HG02870 (cell line): ENCODE data around the gene EGFL7.
"Not testable (repeated sequence)": the region's sequence is repeated elsewhere in the genome, so short reads cannot be mapped to it uniquely, and the experiment has no call there.

Source experiments
- ATAC-seq: cut with Tn5 transposase; IDR thresholded peaks from one replicate; pipeline ENCODE4 v1.9.1; 2021; ENCODE audit warnings: mild to moderate bottlenecking, moderate library complexity; ENCODE audit not compliant: unreplicated experiment

Gene EGFL7

DNA sequence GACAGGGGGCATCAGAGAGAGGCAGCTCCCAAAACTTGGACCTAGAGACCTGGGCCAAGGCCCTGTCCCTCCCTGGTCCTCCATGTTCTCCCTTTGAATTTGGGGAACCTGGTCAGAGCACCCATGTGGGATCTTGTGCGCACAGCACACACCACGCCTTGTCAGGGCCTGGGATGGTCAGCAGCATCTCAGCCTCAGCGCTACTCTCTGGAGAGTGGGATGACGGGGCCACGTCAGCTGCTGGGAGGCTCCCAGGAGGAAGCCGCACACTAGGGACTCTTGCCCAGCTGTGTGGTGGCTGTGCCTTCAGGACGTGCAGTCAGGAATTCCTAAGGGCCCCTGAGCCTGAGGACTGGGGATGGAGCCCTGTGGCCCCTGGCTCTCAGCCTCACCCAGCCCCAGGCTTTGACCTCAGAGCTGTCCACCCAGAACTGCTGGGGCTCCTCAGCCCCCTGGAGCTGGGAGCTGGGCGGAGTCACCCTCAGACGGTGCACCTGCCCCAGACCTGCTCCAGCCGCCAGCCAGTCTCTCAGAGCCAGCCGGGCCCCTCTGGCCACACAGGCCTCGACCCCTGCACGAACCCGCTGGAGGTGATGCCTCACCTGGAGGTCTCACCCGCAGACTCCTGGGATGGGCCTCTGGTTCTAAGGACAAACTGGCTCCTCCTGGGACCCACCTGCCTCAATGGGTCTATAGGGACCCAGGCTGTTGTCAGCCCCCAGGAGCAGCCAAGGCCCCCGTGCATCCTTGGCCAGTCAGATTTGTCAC lies 38.3 kb upstream of the EGFL7 start:
- no peak for ATAC-seq

DNA sequence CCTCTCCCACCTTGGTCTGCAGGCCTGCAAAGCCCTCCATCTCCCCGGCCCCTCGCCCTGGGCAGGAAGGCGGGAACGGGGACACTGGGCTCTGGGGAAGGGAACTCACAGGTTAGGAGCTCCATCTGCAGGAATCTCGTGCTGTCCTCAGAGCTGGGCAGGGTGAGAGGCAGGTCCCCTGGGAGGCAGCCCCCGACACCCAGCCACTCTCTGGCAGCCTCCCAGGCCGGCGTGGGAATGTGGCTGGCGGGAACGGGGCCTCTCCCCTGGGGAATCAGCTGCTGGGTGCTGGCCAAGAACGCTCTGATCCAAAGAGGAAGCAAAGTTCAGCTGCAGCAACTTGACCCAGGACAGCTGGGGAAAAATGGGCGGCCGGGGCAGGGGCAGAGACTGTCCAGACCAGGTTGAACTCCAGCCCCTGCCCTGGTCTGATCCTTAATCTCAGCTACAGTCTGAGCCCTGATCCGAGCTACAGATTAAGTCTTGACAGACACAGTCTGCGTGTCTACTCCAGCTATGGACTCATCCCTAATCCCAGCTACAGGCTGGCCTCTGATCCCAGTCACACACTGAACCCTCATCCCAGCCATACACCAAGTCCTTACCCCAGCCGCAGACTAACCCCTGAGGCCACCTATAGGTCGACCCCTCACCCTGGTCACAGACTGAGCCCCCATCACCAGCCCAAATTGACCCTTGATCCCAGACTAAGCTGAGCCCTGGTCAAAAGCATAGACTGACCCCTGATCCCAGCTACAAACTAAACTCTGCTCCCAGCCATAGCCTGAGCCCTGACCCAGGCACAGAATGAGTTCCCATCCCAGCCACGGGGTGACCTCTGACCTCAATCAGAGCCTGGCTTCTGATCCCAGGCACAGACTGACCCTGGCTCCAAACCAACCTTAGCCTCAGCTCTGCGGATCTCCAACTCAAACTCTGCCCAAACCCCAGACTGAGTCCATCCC lies 37.3 kb upstream of the EGFL7 start:
- ATAC-seq = no peak

DNA sequence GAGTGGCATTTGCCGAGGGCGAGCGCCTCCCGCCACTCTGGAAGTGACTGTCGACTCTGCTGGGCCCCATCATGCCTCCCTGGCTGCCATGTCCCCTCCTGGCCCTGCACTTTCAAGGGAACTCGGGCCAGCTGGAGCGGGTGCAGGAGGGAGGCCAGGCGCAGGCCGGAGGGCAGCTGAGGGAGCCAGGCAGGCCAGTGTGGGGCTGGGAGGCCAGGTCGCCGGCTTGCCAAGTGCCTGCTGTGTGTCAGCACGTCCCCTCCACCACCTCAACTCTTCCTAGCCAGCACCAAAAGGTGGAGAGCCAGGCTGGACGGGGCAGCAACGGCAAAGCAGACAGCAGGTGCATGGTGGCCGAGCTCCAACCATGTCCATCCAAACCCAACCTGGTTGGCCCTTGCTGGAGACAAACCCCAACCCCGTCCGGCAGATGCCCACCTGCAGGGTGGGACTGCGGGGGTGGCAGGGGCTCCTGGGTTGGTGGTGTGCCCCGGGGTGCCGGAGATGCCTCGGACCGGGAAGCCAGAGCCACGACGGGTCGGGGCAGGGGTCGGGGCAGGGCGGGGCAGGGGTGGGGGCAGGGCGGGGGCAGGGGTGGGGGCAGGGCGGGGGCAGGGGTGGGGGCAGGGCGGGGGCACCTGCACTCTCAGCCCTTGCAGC lies 36.5 kb upstream of the EGFL7 start:
- ATAC-seq = no peak

DNA sequence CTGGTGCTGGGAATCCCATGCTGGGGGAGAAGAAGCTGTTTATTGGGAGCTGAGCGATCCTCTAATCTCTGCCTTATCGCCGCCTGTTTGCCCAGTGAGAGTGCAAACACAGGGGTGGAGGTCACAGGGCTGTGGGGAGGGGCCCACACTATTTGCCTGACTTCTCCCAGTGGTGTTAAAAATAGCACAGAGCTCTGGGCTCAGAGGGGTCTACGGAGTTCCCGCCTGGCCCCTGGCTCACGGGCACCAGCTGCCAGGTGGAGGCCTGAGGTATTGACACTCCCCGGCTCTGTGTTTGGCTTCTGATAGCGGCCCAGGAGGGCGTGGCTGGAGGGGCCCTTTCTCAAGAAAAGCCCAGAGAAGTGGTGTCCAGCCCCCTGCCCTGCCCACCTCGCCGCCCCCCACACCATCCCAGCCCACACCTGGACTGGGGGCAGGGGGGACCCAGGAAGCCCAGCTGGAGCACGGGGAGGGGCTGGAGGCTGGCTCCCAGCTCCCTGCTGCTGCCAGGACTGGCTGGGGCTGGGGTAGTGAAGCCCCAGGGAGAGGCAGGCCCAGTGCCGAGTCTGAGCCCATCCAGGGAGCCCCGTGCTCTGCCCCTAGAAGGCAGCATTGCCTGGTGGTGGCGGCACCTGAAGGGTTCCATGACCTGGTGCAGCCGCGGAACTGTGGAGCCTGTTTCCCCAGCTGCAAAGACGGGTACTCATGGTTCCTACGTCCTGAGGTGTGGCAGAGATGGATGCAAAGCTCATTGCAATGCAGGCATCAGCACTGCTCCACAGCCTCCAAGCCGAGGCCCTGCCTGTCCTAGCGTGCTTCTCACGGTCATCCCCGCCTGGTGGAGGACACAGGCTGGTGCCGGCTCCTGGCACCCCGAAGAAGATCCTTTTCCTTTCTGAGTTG lies 35.7 kb upstream of the EGFL7 start:
- ATAC-seq = no peak

DNA sequence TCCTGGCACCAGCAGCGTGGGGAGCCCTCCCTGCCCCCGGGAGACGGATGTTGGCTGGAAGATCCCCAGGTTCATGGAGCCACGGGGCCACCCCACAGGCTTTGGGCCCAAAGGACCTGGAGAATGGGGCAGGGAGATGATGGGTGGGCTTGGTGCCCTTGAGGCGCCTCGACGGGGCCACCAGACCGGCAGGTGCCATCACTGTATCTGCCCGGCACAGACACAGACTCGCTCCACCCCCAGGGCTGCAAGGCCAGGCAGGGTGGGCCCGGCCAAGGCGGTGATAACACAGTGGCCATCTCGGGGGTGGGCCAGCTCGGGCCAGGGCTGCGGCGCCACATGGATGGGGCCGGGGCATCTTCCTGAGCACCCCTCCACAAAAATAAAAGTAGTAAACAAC lies 35.0 kb upstream of the EGFL7 start:
- ATAC-seq = no peak

DNA sequence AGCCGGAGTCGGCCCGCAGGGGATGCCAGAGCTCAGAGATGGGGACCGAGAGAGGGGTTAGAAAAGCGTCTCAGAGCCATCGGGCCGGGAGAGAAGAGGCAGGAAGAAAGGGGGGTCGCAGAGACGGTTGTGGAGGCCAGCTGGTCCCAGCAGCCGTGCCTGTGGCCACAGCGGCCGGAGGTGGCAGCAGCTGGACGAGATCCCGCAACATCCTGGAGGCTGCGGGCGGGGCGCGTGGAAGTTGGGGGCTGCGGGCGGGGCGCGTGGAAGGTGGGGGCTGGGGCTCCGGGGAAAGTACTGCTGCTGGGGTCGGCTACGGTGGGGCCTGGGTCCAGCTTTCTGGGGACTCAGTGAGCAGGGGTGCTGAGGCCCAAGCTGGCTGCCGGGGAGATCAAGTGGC lies 34.4 kb upstream of the EGFL7 start:
- ATAC-seq = no peak

DNA sequence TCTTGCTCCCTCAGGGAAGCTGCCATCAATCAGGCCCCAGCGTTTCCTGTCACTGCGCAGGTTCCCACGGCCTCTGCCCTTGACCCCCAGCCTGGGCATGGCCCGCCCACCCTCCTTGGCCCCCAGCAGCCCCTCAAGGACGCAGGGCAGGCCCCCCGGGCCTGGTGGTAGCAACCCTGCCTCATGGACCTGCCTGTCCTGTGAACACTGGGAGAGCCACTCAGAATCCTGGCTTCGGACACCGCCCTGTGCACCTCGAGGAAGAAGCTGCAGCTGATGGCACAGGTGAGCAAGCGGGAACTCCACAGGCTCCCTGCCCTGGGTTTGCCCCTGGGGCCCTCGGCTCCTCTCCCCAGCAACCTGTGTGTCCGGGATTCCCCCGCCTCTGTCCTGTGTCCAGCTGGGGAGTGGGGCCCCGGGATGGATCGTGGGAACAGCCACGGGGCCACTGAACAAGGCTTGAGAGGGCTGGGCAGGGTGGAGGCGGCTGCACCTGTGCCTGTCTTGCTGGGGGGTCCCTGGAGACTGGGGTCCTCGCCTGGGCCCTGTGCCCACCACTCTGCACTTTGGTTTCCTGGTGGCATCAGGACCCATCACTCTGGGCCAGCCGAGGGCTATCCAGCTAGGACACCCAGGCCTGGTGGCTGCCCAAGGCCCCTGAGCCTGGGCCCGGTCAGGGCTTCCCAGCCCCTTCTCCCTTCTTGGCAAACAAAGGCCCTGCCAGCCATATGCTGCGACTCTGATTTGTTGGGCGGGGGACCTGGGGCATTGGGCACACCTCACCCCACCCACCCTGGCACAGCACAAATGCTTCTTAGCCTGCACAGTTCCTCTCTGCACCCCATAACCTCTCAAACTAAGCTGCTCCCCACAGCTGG lies 33.5 kb upstream of the EGFL7 start:
- no peak for ATAC-seq

DNA sequence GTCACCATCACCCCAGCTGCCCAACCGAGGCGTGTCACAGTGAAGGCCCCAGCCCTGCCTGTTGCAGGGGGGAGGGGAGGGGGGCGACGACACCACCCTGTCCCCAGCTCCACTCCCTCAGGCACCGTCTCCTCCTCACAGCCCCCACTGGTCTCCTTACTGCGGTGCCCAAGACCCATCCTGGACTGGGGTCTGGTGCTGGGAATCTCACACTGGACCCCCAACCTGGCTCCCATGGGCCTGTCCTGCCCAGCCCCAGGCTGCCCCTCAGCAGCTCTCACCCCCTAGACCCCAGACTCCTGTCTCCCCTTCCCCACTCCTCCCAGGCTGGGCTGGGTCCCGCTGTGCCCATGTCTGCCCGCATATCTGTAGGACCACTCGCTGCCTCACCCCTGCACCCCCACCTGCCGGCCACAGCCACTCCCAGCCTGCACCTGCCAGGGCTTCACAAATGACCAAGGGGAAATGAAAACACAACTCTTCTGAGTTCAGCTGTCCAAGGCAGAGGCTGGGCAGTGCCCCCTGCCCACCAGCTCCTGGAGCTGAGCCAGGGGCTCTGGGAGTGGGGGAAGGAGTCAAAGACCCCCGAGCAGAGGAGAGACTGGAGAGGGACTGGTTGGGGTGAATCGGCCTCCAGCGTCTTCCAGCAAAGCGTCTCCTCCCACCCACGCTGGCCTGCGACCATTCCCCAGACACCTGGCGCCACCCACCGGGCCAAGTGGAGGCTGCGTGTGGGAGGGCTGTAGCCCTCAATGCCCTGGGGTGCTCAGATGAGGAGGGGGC lies 32.6 kb upstream of the EGFL7 start:
- ATAC-seq = no peak

DNA sequence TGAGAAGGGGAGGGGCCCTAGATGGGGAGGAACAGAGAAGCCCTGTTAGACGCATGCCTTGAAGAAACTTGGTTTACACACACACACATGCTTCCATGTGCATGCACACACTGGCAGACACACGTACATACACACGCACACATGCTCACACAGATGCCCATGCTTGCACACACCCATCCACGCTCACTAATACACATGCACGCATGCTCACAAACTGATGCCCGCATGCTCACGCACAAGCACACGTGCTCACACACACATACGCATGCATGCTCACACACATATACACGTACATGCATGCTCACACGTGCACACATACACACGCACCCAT lies 32.1 kb upstream of the EGFL7 start:
- no peak for ATAC-seq

DNA sequence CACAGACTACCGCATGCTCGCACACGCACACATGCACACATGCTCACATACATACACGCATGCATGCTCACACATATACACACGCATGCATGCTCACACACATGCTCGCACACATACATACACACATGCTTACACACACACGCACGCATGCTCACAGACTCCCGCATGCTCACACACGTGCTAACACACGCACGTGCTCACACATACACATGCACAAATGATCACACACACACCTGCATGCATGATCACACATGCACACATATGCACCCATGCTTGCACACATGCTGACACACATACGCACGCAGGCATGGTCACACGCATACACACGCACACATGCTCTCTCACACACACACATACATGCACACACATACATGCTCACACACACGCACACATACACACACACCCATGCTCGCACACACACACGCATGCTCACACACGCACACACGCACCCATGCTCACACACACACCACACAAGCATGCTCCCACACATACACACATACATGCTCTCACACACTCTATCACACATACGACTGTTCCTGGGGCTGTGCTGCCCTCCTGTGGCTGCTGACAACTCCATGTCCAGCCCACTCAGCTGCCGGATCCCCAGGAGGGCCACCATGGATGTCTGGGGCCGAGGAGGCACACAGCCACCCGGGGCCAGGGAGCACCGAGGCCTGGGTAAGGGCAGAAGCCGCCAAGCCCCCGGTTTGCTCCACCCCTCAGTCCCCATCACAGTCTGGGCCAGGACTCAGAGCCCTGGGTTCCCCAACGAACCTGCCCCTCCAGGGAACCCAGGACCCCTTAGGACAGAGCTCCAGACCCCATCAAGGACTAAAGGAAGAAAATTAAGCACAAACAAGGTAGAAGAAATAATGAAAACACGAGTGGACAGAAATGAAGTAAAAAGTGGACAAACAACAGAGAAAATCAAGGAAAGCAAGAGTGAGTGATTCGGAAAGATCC lies 31.4 kb upstream of the EGFL7 start:
- ATAC-seq = no peak

DNA sequence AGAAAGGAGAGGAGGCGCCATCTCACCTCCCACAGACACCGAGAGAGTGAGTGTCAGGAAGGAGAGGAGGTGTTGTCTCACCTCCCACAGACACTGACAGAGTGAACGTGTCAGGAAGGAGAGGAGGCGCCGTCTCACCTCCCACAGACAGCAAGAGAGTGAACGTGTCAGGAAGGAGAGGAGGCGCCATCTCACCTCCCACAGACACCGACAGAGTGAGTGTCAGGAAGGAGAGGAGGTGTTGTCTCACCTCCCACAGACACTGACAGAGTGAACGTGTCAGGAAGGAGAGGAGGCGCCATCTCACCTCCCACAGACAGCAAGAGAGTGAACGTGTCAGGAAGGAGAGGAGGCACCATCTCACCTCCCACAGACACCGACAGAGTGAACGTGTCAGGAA lies 30.6 kb upstream of the EGFL7 start:
- ATAC-seq = not testable (repeated sequence)

DNA sequence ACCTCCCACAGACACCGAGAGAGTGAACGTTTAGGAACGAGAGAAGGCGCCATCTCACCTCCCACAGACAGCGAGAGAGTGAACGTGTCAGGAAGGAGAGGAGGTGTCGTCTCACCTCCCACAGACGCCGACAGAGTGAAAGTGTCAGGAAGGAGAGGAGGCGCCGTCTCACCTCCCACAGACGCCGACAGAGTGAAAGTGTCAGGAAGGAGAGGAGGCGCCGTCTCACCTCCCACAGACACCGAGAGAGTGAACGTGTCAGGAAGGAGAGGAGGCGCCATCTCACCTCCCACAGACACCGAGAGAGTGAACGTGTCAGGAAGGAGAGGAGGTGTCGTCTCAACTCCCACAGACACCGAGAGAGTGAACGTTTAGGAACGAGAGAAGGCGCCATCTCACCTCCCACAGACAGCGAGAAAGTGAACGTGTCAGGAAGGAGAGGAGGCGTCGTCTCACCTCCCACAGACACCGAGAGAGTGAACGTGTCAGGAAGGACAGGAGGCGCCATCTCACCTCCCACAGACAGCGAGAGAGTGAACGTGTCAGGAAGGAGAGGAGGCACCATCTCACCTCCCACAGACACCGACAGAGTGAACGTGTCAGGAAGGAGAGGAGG lies 30.1 kb upstream of the EGFL7 start:
- ATAC-seq = not testable (repeated sequence)

DNA sequence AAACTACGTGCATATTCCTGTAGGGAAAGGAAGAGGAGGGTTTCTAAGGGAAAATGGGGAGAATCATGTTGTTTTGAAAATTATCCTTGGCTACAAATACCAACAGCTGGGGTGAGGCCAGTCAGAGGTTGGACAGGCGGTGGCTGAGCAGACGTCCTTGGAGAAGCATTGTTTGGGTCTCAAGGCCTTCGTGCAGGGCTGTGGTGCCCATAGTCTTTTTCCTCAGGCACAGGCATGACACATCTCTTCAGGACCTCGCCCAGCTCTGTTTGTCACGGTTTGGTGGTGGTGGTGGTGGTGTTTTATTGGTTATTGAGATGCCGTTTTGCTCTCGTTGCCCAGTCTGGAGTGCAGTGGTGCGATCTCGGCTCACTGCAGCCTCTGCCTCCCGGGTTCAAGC lies 27.8 kb upstream of the EGFL7 start:
- no peak for ATAC-seq

DNA sequence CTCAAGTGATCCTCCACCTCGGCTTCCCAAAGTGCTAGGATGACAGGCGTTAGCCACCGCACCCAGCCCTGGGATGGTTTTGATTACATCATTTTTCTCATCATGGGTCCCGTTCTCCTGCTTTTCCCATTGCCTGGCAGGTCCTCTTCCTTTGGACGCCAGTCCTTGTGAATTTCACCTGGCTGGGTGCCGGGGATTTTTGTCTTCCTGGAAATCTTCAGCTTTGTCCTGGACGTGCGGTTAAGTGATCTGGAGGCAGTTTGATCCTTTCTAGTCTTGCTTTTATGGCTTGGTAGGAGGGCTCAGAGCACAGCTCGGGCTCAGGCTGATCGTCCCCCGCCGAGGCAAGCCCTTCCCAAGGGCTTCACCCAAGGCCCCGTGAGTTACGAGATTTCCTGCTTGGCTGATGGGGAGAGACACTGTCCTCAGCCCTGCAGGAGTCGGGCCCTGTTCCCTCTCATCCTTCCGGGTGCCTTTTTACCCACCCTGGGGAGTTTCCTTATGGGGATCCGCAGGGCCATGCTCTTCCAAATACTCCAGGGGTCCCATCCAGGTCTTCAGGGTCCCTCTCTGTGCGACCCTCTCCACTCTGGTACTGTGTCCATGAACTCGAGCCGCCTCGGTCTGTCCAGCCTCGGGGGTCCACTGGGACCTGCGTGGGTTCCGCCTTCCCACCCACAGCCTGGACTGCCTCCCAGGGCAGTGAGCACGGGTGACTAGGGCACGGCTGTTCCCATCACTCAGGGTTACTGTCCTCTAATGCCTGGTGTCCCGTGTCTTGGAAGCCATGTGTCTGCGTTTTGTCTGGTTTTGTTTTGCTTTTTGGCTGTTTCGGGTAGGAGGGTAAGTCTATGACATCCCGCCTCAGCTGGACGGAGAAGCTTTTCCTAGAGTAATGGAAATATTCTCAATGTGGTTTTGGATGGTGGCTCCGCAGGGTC lies 22.3 kb upstream of the EGFL7 start:
- ATAC-seq = no peak

DNA sequence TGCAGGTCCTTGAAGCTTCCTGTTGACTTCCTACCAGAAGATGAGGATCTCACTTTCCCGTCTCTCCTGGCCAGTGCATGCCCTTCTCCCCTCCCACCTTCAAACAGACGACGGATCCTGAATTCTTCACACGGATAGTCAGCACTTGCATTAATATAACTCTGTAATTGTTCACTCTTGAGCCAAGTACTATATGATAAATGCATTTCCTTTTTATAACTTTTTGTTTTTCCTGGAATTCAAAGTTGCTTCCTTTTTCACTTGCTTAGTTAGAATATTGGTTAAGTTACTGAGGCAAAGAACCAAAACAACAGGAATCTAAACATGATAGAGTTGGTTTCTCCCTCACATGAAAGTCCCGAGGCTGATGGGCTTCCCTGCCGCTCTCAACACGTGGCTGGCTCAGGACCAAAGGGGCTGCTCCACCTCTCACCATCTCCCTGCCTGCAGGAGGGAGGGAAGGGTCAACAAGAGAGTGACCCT lies 20.2 kb upstream of the EGFL7 start:
- no peak for ATAC-seq
